Gastroesophageal sphincter (tissue), 3 donors: ENCODE results near the gene KCND2.
"Not testable (repeated sequence)": the region's sequence is repeated elsewhere in the genome, so short reads cannot be mapped to it uniquely, and the experiment has no call there.

ENCODE experiments used
- CTCF ChIP-seq, 4 experiments: fragments of 200-600 bp in 2 of 4; fragments of 450-650 bp in 2 of 4; sonication (generic) in 1 of 4; IDR thresholded peaks; one replicate each; pipeline ENCODE4 v1.5.1; 2017 to 2019; ENCODE audit warnings: antibody characterized with exemption in 4 of 4, mild to moderate bottlenecking in 2 of 4, moderate library complexity in 2 of 4
- EP300 ChIP-seq: sonication (generic); formaldehyde crosslinking; IDR thresholded peaks from one replicate; pipeline ENCODE4 v1.6.1; 2017; ENCODE audit warnings: antibody characterized with exemption, mild to moderate bottlenecking
- POLR2A ChIP-seq, 2 donors: fragments of 450-650 bp; IDR thresholded peaks; one replicate each; pipeline ENCODE4 v1.6.1; 2017; ENCODE audit warnings: antibody characterized with exemption in 2 of 2, mild to moderate bottlenecking in 2 of 2, moderate library complexity in 1 of 2

GRCh38 chr7:120702408-120702807 is 429.4 kb downstream of the KCND2 start:
- not testable (repeated sequence) for TF ChIP-seq CTCF (IDR thresholded peaks at IDR 0.05); EP300; POLR2A (IDR thresholded peaks at IDR 0.05)
